Skeletal muscle tissue (tissue), 4 donors: ENCODE data around the gene DAPK1. TPM values are rescaled to one million over a fixed set of nuclear protein-coding genes. Genes with fewer than 3 reads are reported as not detected.
A peak's percentile ranks its signal among the peaks of the same experiment; 100 is the strongest.

Experiments
- H3K27ac ChIP-seq: one replicate; pipeline ENCODE4 v1.7.0; 2013; ENCODE audit warnings: mild to moderate bottlenecking, low read depth, low read length, inconsistent platforms
- H3K27me3 ChIP-seq, 3 donors: one replicate each; pipeline ENCODE4 v1.7.0; 2013; ENCODE audit warnings: low read length in 3 of 3; ENCODE audit not compliant: control insufficient read depth in 3 of 3, insufficient read depth in 3 of 3
- H3K36me3 ChIP-seq, 3 donors: one replicate each; pipeline ENCODE4 v1.7.0; 2013; ENCODE audit warnings: low read length in 3 of 3; ENCODE audit not compliant: control insufficient read depth in 3 of 3, insufficient read depth in 3 of 3
- H3K4me1 ChIP-seq, 3 donors: one replicate each; pipeline ENCODE4 v1.7.0; 2013; ENCODE audit warnings: low read length in 3 of 3, mild to moderate bottlenecking in 3 of 3; ENCODE audit not compliant: control insufficient read depth in 3 of 3, insufficient read depth in 3 of 3
- H3K4me3 ChIP-seq, 3 donors: one replicate each; pipeline ENCODE4 v1.7.0; 2013; ENCODE audit warnings: low read length in 3 of 3
- H3K9ac ChIP-seq, 3 donors: one replicate each; pipeline ENCODE4 v1.7.0; 2013; ENCODE audit warnings: low read length in 3 of 3, mild to moderate bottlenecking in 3 of 3, moderate library complexity in 2 of 3, low read depth in 1 of 3
- H3K9me3 ChIP-seq, 3 donors: one replicate each; pipeline ENCODE4 v1.7.0; 2013; ENCODE audit warnings: low read length in 3 of 3; ENCODE audit not compliant: control insufficient read depth in 3 of 3
- total RNA-seq: library from RNA; depleted of rRNA; stranded (reverse); fragments of >200 nt; gene quantifications from one replicate; pipeline ENCODE4 v1.2.3, GENCODE V29; 2014
- donor health status: Osteomylitis.

Gene DAPK1
- total RNA-seq, 1 donor from 2014 or later = 18.8 TPM

- Histone ChIP-seq H3K27ac (no peak overlapping the region), H3K9me3 (no peaks in the 10 kb centered on the region), H3K36me3 (no peaks in the 10 kb centered on the region), H3K4me1 (peaks cover 0 to 4% (median 0%) of the 10 kb centered on the region in 3 donors), H3K9ac (no peak overlapping the region), H3K27me3 (no peaks in the 10 kb centered on the region), H3K4me3 (no peak overlapping the region)
Observed at GRCh38 chr9:87549791-87550190, 52.1 kb downstream of the DAPK1 start.

DNA sequence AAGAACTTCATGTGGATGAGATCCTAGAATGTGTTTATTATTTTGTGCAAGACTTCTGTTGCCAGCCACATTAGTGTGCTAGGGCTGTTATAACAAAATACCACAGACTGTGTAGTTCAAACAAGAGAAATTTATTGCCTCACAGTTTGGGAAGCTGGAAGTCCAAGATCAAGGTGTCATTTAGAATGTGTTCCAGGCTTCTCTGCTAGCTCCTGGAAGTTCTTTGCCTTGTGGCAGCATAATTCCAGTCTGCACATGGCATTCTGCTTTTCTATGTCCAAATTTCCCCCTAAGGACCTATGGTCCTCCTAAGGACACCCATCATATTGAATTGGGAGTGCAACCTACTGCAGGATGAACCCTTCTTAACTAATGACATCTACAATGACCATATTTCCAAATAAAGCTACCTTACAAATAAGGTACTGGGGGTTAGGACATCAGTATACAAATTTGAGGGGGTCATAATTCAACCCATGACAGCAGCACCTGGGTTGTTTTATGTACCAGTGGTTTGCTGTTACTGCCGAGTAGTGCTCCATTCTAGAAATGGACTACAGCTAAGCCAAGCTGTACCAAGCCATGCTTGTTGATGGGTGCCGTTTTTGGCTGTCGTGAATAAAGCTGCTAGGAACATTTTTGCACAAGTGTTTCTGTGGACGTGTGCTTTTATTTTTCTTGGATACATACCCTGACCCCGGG, 52.7 kb downstream of the DAPK1 start:
- no peaks in the 10 kb centered on the region for H3K9me3 ChIP-seq
- no peak overlapping the region for H3K9ac ChIP-seq
- no peaks in the 10 kb centered on the region for H3K27me3 ChIP-seq
- no peak overlapping the region for H3K27ac ChIP-seq
- H3K4me3 ChIP-seq = no peak overlapping the region
- H3K36me3 ChIP-seq = no peaks in the 10 kb centered on the region
- H3K4me1 ChIP-seq = peaks cover 0 to 4% (median 0%) of the 10 kb centered on the region in 3 donors

- Histone ChIP-seq H3K27ac (no peak overlapping the region), H3K36me3 (no peaks in the 10 kb centered on the region), H3K27me3 (no peaks in the 10 kb centered on the region), H3K4me1 (peaks cover 6 to 10% (median 8%) of the 10 kb centered on the region in 3 donors), H3K4me3 (no peak overlapping the region), H3K9me3 (no peaks in the 10 kb centered on the region), H3K9ac (no peak overlapping the region)
Observed at GRCh38 chr9:87551772-87552217, 54.1 kb downstream of the DAPK1 start.

DNA sequence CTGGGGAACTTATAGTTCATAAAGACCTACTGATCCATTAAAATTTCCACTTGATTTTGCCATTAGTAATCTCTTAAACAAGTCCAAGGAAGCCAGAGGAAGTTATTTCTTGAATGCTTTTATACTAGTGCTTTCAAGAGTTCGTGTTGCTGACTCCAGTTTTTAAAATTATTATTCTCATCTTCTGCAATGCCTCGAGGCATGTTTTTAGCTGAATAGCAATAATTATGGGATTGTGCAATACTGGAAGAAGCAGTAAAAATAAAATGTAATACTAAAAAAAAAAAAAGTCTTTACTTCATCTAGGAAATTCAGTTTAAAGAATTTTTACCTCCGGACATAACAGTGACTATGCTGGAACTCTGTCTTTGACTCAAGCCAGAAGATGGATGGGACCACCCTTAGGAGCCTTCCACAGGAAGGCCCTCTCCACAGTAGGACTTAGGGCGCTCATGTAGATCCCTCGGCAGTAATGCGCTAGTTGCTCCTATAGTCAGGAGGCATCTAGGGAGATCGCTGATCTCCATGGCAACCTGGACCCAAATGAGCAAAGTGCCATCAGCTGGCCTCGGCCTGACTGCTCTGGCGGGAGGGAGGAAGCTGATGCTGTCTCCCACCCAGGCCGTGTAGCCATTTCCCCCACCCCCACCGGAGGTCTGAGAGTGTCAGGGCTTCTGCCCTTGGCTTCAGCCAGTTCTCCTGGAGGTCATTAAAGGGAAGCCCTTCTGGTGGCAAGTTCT, 56.7 kb downstream of the DAPK1 start:
- Histone ChIP-seq H3K27me3 (no peaks in the 10 kb centered on the region), H3K4me3 (no peak overlapping the region), H3K4me1 (peaks cover 6 to 10% (median 8%) of the 10 kb centered on the region in 3 donors), H3K9me3 (no peaks in the 10 kb centered on the region), H3K27ac (peak overlapping the region; percentile 49), H3K9ac (no peak overlapping the region), H3K36me3 (no peaks in the 10 kb centered on the region)

- Histone ChIP-seq H3K27ac (peak overlapping the region; percentile 49), H3K9me3 (no peaks in the 10 kb centered on the region), H3K9ac (no peak overlapping the region), H3K4me1 (peaks cover 6 to 10% (median 8%) of the 10 kb centered on the region in 3 donors), H3K4me3 (no peak overlapping the region), H3K27me3 (no peaks in the 10 kb centered on the region), H3K36me3 (no peaks in the 10 kb centered on the region)
Observed at GRCh38 chr9:87554976-87555375, 57.3 kb downstream of the DAPK1 start.

DNA sequence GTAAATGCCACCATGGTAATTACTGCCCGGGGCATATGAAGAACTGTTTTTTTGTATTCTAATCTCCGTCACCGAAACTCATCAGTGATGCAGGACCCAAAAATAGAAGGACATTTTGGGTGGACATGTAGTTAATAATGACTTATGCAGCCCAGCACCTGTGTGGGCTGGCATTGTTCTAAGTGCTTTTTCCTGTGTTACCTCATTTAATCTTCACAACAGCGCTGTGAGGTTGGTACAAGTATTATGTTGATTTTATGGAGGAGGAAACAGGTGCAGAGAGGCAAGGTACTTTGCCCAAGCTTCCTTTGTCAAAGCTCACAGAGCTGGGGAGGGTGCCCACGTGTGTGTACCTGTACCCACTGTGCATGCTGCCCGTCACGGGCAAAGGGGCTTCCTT, 58.4 kb downstream of the DAPK1 start:
- no peak overlapping the region for H3K4me3 ChIP-seq
- H3K27ac ChIP-seq = no peak overlapping the region
- H3K4me1 ChIP-seq = peaks cover 6 to 10% (median 8%) of the 10 kb centered on the region in 3 donors
- H3K27me3 ChIP-seq = no peaks in the 10 kb centered on the region
- H3K36me3 ChIP-seq = no peaks in the 10 kb centered on the region
- no peak overlapping the region for H3K9ac ChIP-seq
- no peaks in the 10 kb centered on the region for H3K9me3 ChIP-seq

GRCh38 chr9:87556821-87557220, 59.2 kb downstream of the DAPK1 start:
- no peaks in the 10 kb centered on the region for H3K27me3 ChIP-seq
- H3K27ac ChIP-seq = no peak overlapping the region
- H3K4me1 ChIP-seq = peaks cover 4 to 10% (median 8%) of the 10 kb centered on the region in 3 donors

GRCh38 chr9:87557996-87558395, 60.3 kb downstream of the DAPK1 start:
- H3K36me3 ChIP-seq = no peaks in the 10 kb centered on the region
- H3K27me3 ChIP-seq = no peaks in the 10 kb centered on the region
- H3K27ac ChIP-seq = no peak overlapping the region
- H3K4me1 ChIP-seq = peaks cover 2 to 10% (median 8%) of the 10 kb centered on the region in 3 donors
- no peak overlapping the region for H3K4me3 ChIP-seq
- no peaks in the 10 kb centered on the region for H3K9me3 ChIP-seq
- no peak overlapping the region for H3K9ac ChIP-seq

More at GRCh38 chr9:87556821-87557220, 59.2 kb downstream of the DAPK1 start:
- H3K4me3 ChIP-seq = no peak overlapping the region
- H3K9me3 ChIP-seq = no peaks in the 10 kb centered on the region
- no peak overlapping the region for H3K9ac ChIP-seq
- no peaks in the 10 kb centered on the region for H3K36me3 ChIP-seq

GRCh38 chr9:87558606-87559190, 61.0 kb downstream of the DAPK1 start:
- Histone ChIP-seq H3K27ac (no peak overlapping the region), H3K36me3 (no peaks in the 10 kb centered on the region), H3K9ac (no peak overlapping the region), H3K4me1 (peaks cover 2 to 10% (median 8%) of the 10 kb centered on the region in 3 donors), H3K9me3 (no peaks in the 10 kb centered on the region), H3K27me3 (no peaks in the 10 kb centered on the region), H3K4me3 (no peak overlapping the region)

DNA sequence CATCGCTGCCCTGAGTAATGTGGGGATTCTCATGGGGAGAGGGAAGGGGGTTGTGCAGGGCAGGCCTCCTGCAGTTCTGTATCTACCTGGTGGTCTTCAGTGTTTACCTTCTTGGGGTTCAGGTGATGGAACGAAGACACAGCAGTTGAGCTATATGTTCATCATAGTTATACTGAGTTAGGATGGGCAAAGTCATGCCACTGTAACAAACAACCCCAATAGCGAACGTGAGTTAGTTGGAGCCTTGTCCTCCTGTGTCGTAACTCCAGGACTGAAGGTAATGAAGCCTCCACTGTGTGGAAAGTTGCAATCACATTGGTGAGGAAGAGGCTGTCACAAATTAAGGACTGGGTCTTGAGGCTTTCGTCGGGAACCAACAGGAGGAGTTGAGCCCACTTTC, 64.4 kb downstream of the DAPK1 start:
- Histone ChIP-seq H3K27me3 (no peaks in the 10 kb centered on the region), H3K9ac (no peak overlapping the region), H3K4me3 (no peak overlapping the region), H3K9me3 (no peaks in the 10 kb centered on the region), H3K36me3 (no peaks in the 10 kb centered on the region), H3K27ac (no peak overlapping the region), H3K4me1 (no peaks in the 10 kb centered on the region)
